NCI-H1694 treated with DMSO at 0.1 percent for 48 hours (cell line): Measurements from ENCODE around the gene FERMT2.
"Not testable (repeated sequence)": the region's sequence is repeated elsewhere in the genome, so short reads cannot be mapped to it uniquely, and the experiment has no call there.

Experiments used
- DNase-seq: peaks from one replicate; lab custom pipeline; 2025; lab: John Stamatoyannopoulos, UW

Gene FERMT2

DNA sequence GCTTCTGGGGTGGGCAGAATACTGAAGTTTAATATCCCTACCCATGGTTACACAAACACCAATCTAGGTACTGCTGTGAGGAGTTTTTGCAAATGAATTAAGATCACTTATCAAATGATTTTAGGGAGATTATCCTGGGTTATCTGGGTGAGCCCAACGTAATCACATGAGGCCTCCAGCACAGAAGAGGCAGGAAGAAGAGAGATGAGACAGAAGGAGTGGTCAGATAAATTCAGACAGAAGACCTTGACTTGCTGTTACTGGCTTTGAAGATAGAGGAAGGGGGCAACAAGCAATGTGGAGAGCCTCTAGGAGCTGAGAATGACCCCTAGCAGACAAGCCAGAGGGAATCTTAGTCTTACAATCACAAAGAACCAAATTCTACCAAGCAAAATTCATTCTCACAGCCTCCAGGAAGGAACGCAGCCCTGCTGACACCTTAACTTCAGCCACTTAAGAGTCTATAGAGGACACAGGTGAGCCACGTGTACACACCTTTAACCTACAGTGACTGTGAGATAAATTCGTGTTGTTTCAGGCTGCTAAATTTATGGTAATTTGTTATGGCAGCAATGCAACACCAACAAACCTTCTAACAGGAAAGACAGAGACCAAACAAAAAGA is 49.4 kb downstream of the FERMT2 start:
- DNase-seq: no peak

- no peak for DNase-seq
Observed at GRCh38 chr14:52900731-52901130, 50.1 kb downstream of the FERMT2 start.

GRCh38 chr14:52898496-52898895 is 52.4 kb downstream of the FERMT2 start:
- DNase-seq: no peak

DNA sequence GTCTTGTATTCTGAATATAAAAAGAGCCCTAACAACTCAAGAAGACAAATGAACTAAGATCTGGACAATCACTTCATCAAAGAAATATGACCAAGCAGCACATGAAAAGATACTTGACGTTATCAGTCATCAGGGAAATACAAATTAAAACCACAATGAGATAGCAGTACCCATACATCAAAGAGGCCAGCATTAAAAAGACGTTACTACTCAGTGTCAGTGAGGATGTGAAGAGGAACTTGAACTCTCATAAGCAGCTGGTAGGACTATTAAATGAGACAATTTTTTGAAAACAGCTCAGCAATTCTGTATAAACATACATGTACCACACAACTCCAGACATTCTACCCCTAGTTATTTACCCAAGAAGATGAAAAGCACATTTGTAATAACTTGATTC is 55.9 kb downstream of the FERMT2 start:
- no peak for DNase-seq

- no peak for DNase-seq
Observed at GRCh38 chr14:52891800-52892199, 59.0 kb downstream of the FERMT2 start.

- no peak for DNase-seq
Observed at GRCh38 chr14:52888839-52889838, 61.7 kb downstream of the FERMT2 start.

- no peak for DNase-seq
Observed at GRCh38 chr14:52888159-52888558, 62.7 kb downstream of the FERMT2 start.

GRCh38 chr14:52885230-52885629 is 65.6 kb downstream of the FERMT2 start:
- DNase-seq: no peak

DNA sequence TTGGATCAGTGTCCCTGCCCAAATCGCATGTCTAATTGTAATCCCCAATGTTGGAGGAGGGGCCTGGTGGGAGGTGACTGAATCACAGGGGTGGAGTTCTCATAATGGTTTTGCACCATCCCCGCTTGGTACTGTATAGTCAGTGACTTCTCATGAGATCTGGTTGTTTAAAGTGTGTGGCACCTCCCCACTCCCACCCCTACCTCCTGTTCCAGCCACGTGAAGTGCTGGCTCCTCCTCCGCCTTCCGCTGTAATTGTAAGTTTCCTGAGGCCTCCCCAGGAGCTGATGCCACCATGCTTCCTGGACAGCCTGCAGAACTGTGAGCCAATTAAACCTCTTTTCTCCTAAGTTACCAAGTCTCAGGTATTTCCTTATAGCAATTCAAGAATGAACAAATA is 67.2 kb downstream of the FERMT2 start:
- no peak for DNase-seq

GRCh38 chr14:52882824-52883223 is 68.0 kb downstream of the FERMT2 start:
- DNase-seq: no peak

GRCh38 chr14:52879958-52880357 is 70.9 kb downstream of the FERMT2 start:
- DNase-seq: no peak

GRCh38 chr14:52878946-52879345 is 71.9 kb downstream of the FERMT2 start:
- no peak for DNase-seq

- no peak for DNase-seq
Observed at GRCh38 chr14:52878469-52878868, 72.4 kb downstream of the FERMT2 start.

GRCh38 chr14:52877628-52878027 is 73.2 kb downstream of the FERMT2 start:
- DNase-seq: no peak

DNA sequence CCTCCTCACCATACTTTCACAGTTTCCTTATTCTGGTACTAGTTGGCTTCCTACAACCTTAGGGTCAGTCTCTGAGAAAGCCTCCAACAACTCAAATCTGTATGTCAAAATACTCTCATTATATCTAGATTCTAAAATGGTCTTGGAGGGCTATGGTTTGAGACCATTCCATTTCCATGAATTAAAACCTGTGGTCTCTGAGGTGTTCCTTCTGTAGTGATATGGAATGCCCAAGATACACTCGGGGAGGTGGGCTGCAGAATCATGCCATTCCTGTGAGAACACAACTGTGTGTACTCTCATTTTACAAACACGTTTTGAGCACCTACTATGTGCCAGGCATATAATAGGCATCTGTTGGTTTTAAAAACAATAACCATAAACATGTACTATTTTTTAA is 74.0 kb downstream of the FERMT2 start:
- DNase-seq: no peak

DNA sequence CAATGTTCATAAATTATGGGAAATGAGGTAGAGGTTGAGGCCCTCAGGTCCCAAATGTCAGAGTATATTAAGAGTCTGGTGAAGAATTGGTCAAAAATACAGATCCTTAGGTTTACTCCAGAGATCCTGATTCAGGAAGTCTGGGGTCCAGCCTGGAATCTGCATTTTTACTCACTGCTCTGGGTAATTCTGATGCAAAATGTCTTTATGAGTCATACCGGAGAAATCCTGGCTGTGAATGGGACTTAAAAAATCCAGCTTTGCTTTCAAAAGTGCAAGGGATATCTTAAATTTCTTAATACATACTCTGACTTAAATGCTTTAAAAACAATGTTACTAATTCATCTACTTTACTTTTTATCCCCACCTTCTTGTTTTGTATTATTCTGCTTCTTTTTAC is 74.5 kb downstream of the FERMT2 start:
- no peak for DNase-seq

GRCh38 chr14:52875707-52876106 is 75.1 kb downstream of the FERMT2 start:
- no peak for DNase-seq

DNA sequence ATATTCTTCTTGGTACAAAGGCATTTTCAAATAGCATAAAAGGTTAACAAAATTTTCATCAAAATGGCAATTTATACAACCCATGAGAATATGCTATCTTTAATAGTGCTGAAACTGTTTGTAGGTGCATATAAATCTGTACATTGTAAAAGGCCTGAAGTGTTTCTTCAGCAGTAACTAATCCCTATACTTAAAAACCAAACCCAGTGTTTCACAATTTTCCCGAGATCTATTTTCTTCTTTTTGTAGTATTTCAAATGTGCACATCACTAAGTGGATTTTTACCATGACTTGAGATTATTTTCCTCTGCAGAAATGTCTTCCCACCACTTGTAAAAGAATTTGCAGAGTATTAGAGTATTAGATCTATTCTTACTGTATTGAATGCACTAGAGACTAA is 76.5 kb downstream of the FERMT2 start:
- no peak for DNase-seq

GRCh38 chr14:52873694-52874093 is 77.2 kb downstream of the FERMT2 start:
- no peak for DNase-seq

GRCh38 chr14:52873065-52873464 is 77.8 kb downstream of the FERMT2 start:
- DNase-seq: no peak

DNA sequence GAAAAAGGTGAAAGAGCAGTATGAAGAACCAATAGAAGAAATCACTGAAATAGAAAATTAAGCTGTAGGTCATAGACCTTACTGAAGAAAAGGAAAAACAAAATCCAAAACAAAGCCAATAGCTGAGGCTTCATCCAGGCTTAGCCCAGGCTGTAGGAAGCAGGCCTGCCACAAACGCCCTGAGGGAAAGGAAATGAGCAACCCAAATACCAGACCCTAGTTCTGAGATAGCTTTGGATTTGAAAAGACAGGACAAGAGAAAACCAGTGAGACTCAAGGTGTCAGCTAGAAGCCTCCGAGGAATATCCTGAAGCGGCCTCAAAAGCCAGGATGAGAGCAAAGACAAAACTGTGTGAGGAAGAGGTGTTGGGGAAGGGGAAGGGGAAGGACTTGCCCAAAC is 79.2 kb downstream of the FERMT2 start:
- no peak for DNase-seq

DNA sequence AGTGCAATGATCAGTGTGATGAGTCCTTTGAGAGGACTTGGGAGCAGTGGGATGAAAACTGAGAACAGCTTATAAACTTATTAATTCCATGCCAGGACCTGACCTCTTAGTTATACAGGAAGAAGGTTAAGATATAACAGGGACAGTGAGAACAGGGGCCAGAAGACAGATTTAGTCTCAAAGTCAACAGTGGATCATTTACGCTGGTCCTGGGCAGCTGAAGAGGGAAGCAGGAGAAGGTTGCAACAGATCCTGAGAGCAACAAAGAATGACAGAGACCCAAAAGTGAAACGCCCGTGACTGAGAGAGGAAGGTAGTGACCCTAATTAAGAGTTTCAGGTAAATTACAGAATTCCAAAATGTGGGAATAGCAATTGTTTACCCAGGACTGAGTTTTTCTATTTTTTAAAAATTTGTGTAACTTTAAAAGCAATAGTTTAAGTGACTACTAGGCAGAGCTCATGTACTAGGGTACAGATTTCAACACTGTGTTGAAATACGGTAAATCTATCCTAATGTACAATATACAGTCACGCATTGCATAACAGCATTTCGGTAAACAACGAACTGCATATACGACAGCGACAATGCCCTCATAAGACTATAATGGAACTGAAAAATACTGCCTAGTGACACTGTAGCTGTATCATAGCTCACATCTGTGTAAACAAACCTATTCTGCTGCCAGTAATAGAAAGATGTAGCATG is 81.8 kb downstream of the FERMT2 start:
- no peak for DNase-seq

- not testable (repeated sequence) for DNase-seq
Observed at GRCh38 chr14:52864893-52865292, 86.0 kb downstream of the FERMT2 start.
